HepG2 (cell line): Measurements from ENCODE around the gene TPST2. TPM values are rescaled to one million over a fixed set of nuclear protein-coding genes. Genes with fewer than 3 reads are reported as not detected.
"Not testable (repeated sequence)": the region's sequence is repeated elsewhere in the genome, so short reads cannot be mapped to it uniquely, and the experiment has no call there.

Experiments
- ATAC-seq: fragments of 200-7000 bp; cut with Tn5 transposase; 3 replicates; pipeline ENCODE4 v1.9.1; 2020; ENCODE audit warnings: mild to moderate bottlenecking, moderate library complexity
- BruUV-seq: library from RNA; stranded (reverse); fragments of 400-500 nt; replicated peaks from 2 replicates; lab custom pipeline; 2021; lab: Mats Ljungman, UMichigan
- CTCF ChIA-PET: fragments of 300-600 bp; formaldehyde crosslinking; extraction: SDS; loops from one replicate; lab custom pipeline; 2021; ENCODE audit warnings: low total read pairs, inconsistent platforms, low intra/inter-chr PET ratio; lab: Yijun Ruan, JAX
- POLR2A ChIA-PET: fragments of 350-600 bp; sonication (Branson Sonifier 250); formaldehyde crosslinking; loops from one replicate; lab custom pipeline; 2020; ENCODE audit warnings: antibody characterized with exemption, inconsistent platforms; lab: Yijun Ruan, JAX
- DNase-seq: peaks from one replicate; pipeline ENCODE4 v3.0.0-alpha.2; 2015; ENCODE audit warnings: low spot score
- FAIRE-seq: peaks from 3 replicates; lab custom pipeline; 2011; peaks lifted over from hg19 to GRCh38; lab: Jason Lieb, UNC
- H2AFZ ChIP-seq: one replicate; pipeline ENCODE4 v1.6.1; 2011; ENCODE audit warnings: low read length, inconsistent platforms
- H3K27ac ChIP-seq: fragments of 300-600 bp; 3 replicates; pipeline ENCODE4 v1.8.0; 2011; ENCODE audit warnings: mixed run types, mild to moderate bottlenecking, mixed read lengths, low read length, inconsistent platforms; ENCODE audit not compliant: insufficient read depth; ENCODE audit errors: extremely low read length
- H3K27me3 ChIP-seq, 2 experiments: fragments of 200-600 bp in 1 of 2; 2 replicates in 1 of 2; 3 replicates in 1 of 2; pipeline versions ENCODE4 v1.6.0 to v1.8.0; 2011; ENCODE audit warnings: low read length in 2 of 2, mild to moderate bottlenecking in 2 of 2, moderate library complexity in 2 of 2, inconsistent platforms in 1 of 2; ENCODE audit not compliant: insufficient read depth in 2 of 2, control insufficient read depth in 1 of 2
- H3K36me3 ChIP-seq, 2 experiments: fragments of 200-600 bp in 1 of 2; replicated peaks in 1 of 2; 2 replicates in 1 of 2; 3 replicates in 1 of 2; pipeline versions ENCODE4 v1.5.1 to v1.8.0; 2011; ENCODE audit warnings: low read length in 2 of 2, inconsistent platforms in 1 of 2; ENCODE audit not compliant: insufficient read depth in 2 of 2, control insufficient read depth in 1 of 2
- H3K4me1 ChIP-seq: 2 replicates; pipeline ENCODE4 v1.5.1; 2012; ENCODE audit warnings: low read length, inconsistent platforms; ENCODE audit not compliant: insufficient read depth
- H3K4me2 ChIP-seq: 2 replicates; pipeline ENCODE4 v1.6.0; 2011; ENCODE audit warnings: low read depth, low read length, inconsistent platforms
- H3K4me3 ChIP-seq, 3 experiments: fragments of 200-600 bp in 1 of 3; sonication (generic), shearing (Covaris generic) in 1 of 3; replicated peaks in 1 of 3; 2 replicates each; pipeline ENCODE4 v1.5.1; 2011 to 2016; ENCODE audit warnings: low read length in 3 of 3, inconsistent platforms in 2 of 3, low read depth in 2 of 3, mild to moderate bottlenecking in 2 of 3, control low read depth in 1 of 3, mixed read lengths in 1 of 3; ENCODE audit not compliant: insufficient read depth in 1 of 3
- H3K79me2 ChIP-seq: one replicate; pipeline ENCODE4 v1.6.1; 2011; ENCODE audit warnings: low read length, inconsistent platforms; ENCODE audit not compliant: insufficient read depth
- H3K9ac ChIP-seq: 2 replicates; pipeline ENCODE4 v1.6.0; 2011; ENCODE audit warnings: mild to moderate bottlenecking, low read depth, low read length, inconsistent platforms; ENCODE audit not compliant: insufficient read depth
- H3K9me3 ChIP-seq: 2 replicates; pipeline ENCODE4 v1.5.1; 2012; ENCODE audit warnings: mild to moderate bottlenecking, low read length
- H4K20me1 ChIP-seq: 2 replicates; pipeline ENCODE4 v1.6.0; 2011; ENCODE audit warnings: inconsistent platforms, mild to moderate bottlenecking, low read length, moderate library complexity; ENCODE audit not compliant: insufficient read depth
- ATRX ChIP-seq: sonication (generic); formaldehyde crosslinking; IDR thresholded peaks from 2 replicates; pipeline ENCODE4 v1.4.0; 2020; ENCODE audit warnings: missing genetic modification reagents, borderline replicate concordance
- HCFC1 ChIP-seq: fragments of 150-350 bp; IDR thresholded peaks from 2 replicates; pipeline ENCODE4 v1.6.1; 2014; ENCODE audit warnings: low read depth, low read length
- HHEX ChIP-seq: IDR thresholded peaks from 2 replicates; pipeline ENCODE4 v1.6.1; 2016; ENCODE audit warnings: control low read depth
- PPARG ChIP-seq: conservative IDR thresholded peaks from 2 replicates; pipeline ENCODE4 v1.6.1; 2016; ENCODE audit warnings: missing biosample characterization, missing genetic modification reagents
- RBAK ChIP-seq: sonication (generic); formaldehyde crosslinking; IDR thresholded peaks from 2 replicates; pipeline ENCODE4 v1.5.1; 2020; ENCODE audit warnings: mild to moderate bottlenecking, missing genetic modification reagents
- RBM22 ChIP-seq: fragments of 200-400 bp; formaldehyde crosslinking; optimal IDR thresholded peaks from 2 replicates; pipeline ENCODE3; 2017; ENCODE audit warnings: mild to moderate bottlenecking, low read length, moderate library complexity
- SATB2 ChIP-seq: sonication (generic); formaldehyde crosslinking; IDR thresholded peaks from 2 replicates; pipeline ENCODE4 v1.5.0; 2020; ENCODE audit warnings: missing genetic modification reagents
- TGIF2 ChIP-seq: IDR thresholded peaks from 2 replicates; pipeline ENCODE4 v1.6.1; 2016; ENCODE audit warnings: control low read depth, missing compliant biosample characterization
- TIGD3 ChIP-seq: sonication (generic); formaldehyde crosslinking; IDR thresholded peaks from 2 replicates; pipeline ENCODE4 v1.5.1; 2020; ENCODE audit warnings: mild to moderate bottlenecking, missing genetic modification reagents, borderline replicate concordance
- ZFP36 ChIP-seq: fragments of 150-350 bp; IDR thresholded peaks from 2 replicates; pipeline ENCODE4 v1.6.1; 2018; ENCODE audit warnings: borderline replicate concordance, low read length, low read depth; ENCODE audit not compliant: partially characterized antibody
- ZFP36L1 ChIP-seq: sonication (generic); formaldehyde crosslinking; IDR thresholded peaks from 2 replicates; pipeline ENCODE4 v1.8.0; 2022; ENCODE audit warnings: mild to moderate bottlenecking, missing genetic modification reagents, moderate library complexity
- ZNF121 ChIP-seq: sonication (generic); formaldehyde crosslinking; IDR thresholded peaks from 2 replicates; pipeline ENCODE4 v1.5.0; 2020; ENCODE audit warnings: mild to moderate bottlenecking, missing genetic modification reagents
- ZNF232 ChIP-seq: sonication (generic); formaldehyde crosslinking; IDR thresholded peaks from 2 replicates; pipeline ENCODE4 v1.4.0; 2020; ENCODE audit warnings: missing genetic modification reagents, borderline replicate concordance
- ZNF484 ChIP-seq: sonication (generic); formaldehyde crosslinking; IDR thresholded peaks from 2 replicates; pipeline ENCODE4 v1.5.1; 2020; ENCODE audit warnings: mild to moderate bottlenecking, low read depth, missing genetic modification reagents, borderline replicate concordance
- WGBS: methylation state at CpG from one replicate; pipeline ENCODE4 v1.1.6; 2017; ENCODE audit warnings: low lambda C conversion rate; 5-methylcytosine and 5-hydroxymethylcytosine counted together
- in situ Hi-C: cut with HindIII; loops from 2 replicates; pipeline ENCODE4 v1.10.0; 2017; ENCODE audit warnings: low pct_unique_long_range_greater_than_20kb; ENCODE audit not compliant: extremely low pct_ligation_motif_present
- intact Hi-C: fragments of 100-400 bp; cut with micrococcal nuclease; formaldehyde crosslinking; loops from one replicate; pipeline ENCODE4 v1.10.0; 2022; ENCODE audit not compliant: unreplicated experiment
- polyA plus RNA-seq, 8 experiments: library from polyadenylated mRNA; depleted of rRNA in 3 of 8; stranded (reverse) in 7 of 8; unstranded in 1 of 8; fragments of >200 nt; fragmentation: Illumina TruSeq in 4 of 8; extraction: Trizol in 4 of 8; gene quantifications; 2 replicates each; pipeline versions ENCODE4 v1.2.1 to v1.2.3, GENCODE V29; 2011 to 2016; ENCODE audit warnings: low read depth in 4 of 8, missing spikeins in 1 of 8, mixed read lengths in 1 of 8; ENCODE audit not compliant: insufficient read depth in 1 of 8
- total RNA-seq, 5 experiments: library from RNA; depleted of rRNA; stranded (reverse); fragments of >200 nt; fragmentation: Illumina TruSeq; extraction: Trizol; gene quantifications; 2 replicates each; pipeline ENCODE4 v1.2.3, GENCODE V29; 2016; ENCODE audit warnings: low read depth in 1 of 5
- TF ChIP-seq, protein P1 (sequence below): sonication (generic); formaldehyde crosslinking; IDR thresholded peaks from 2 replicates; pipeline ENCODE4 v1.5.1; 2020; ENCODE audit warnings: missing genetic modification reagents, mild to moderate bottlenecking, borderline replicate concordance

TPST2 gene
- total and polyA plus RNA-seq, 2 of the 13 experiments (the other 11 are each of a cell fraction or from before 2014, with no cell fraction given) = 15.2 to 23.8 TPM

DNA sequence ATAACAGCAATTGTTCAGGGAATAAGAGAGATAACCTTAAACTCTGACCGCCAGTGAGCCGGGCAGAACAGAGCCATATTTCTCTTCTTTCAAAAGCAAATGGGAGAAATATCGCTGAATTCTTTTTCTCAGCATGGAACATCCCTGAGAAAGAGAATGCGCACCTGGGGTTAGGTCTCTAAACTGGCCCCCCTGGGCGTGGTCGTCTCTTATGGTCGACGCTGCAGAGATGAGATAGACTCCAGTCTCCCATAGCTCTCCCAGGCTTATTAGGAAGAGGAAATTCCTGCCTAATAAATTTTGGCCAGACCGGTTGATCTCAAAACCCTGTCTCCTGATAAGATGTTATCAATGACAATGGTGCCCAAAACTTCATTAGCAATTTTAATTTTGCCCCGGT lies 23.8 kb upstream of the TPST2 start:
- DNase-seq, CTCF ChIA-PET, H3K9me3 ChIP-seq, H3K36me3 ChIP-seq, H3K79me2 ChIP-seq, BruUV-seq, ATAC-seq, POLR2A ChIA-PET, intact Hi-C loops, H4K20me1 ChIP-seq, in situ Hi-C loops, H3K27ac ChIP-seq, H2AFZ ChIP-seq, FAIRE-seq, H3K4me3 ChIP-seq, H3K4me1 ChIP-seq, H3K4me2 ChIP-seq, H3K9ac ChIP-seq: not testable (repeated sequence)
- 1% methylated on average over 10 of the region's 10 CpGs for WGBS
- H3K27me3 ChIP-seq = peaks cover 2 to 14% of the 10 kb centered on the region in 2 experiments; a peak in 3 of 5 replicates

DNA sequence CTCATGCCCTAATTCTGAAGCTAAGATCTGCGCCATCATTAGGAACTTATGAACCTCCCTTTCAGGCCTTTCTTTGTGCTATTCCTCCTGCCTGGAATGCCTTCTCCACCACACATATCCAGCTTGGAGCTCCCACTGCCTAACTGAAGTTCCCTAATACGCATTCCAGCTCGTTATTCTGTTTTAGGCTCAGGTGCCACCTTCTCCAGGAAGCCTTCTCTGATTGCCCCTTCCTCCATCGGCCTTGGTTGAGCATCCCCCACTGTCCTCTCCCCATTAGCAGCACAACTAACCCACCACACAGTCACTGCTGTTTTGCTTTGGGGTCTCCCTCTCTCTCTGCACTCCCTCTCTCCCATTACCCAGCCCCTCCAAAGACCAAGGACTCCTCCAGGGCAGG lies 22.7 kb upstream of the TPST2 start:
- Histone ChIP-seq H3K4me3 (no peak overlapping the region), H3K4me1 (no peaks in the 10 kb centered on the region), H2AFZ (no peak overlapping the region), H3K27me3 (peaks cover 0 to 14% of the 10 kb centered on the region in 2 experiments; a peak in 2 of 5 replicates), H4K20me1 (no peaks in the 10 kb centered on the region), H3K9ac (no peak overlapping the region), H3K9me3 (no peaks in the 10 kb centered on the region), H3K36me3 (no peaks in the 10 kb centered on the region), H3K27ac (no peak overlapping the region), H3K4me2 (no peak overlapping the region), H3K79me2 (no peaks in the 10 kb centered on the region)
- CTCF ChIA-PET = no interaction called here
- FAIRE-seq (no peak), ATAC-seq (no peak), DNase-seq (no peak)
- 21% methylated on average over 4 of the region's 4 CpGs for WGBS
- intact Hi-C loops = no loop called here
- POLR2A ChIA-PET = no interaction called here
- in situ Hi-C loops = no loop called here
- BruUV-seq = no TSS peak
- no peak for TF ChIP-seq RBM22
- TF ChIP-seq ZNF121 = no peak
- no peak for TF ChIP-seq ATRX (CRISPR knock-in tag)
- no peak for TF ChIP-seq HHEX (CRISPR knock-in tag)
- no peak for TF ChIP-seq HCFC1
- no peak for TF ChIP-seq ZNF484 (CRISPR knock-in tag)
- TF ChIP-seq TIGD3 (CRISPR knock-in tag) = no peak
- TF ChIP-seq SATB2 = no peak
- TF ChIP-seq, protein P1, sequence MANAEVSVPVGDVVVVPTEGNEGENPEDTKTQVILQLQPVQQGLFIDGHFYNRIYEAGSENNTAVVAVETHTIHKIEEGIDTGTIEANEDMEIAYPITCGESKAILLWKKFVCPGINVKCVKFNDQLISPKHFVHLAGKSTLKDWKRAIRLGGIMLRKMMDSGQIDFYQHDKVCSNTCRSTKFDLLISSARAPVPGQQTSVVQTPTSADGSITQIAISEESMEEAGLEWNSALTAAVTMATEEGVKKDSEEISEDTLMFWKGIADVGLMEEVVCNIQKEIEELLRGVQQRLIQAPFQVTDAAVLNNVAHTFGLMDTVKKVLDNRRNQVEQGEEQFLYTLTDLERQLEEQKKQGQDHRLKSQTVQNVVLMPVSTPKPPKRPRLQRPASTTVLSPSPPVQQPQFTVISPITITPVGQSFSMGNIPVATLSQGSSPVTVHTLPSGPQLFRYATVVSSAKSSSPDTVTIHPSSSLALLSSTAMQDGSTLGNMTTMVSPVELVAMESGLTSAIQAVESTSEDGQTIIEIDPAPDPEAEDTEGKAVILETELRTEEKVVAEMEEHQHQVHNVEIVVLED (CRISPR knock-in tag) = no peak
- TF ChIP-seq ZFP36L1 = no peak
- no peak for TF ChIP-seq ZFP36
- TF ChIP-seq TGIF2 (CRISPR knock-in tag) = no peak
- TF ChIP-seq ZNF232 (CRISPR knock-in tag) = no peak
- TF ChIP-seq RBAK (CRISPR knock-in tag) = no peak
- TF ChIP-seq PPARG (CRISPR knock-in tag) = no peak
